HG02943 (cell line): Measurements from ENCODE around the gene CPLANE1.
"Not testable (repeated sequence)": the region's sequence is repeated elsewhere in the genome, so short reads cannot be mapped to it uniquely, and the experiment has no call there.

ENCODE experiments used
- ATAC-seq: cut with Tn5 transposase; IDR thresholded peaks from one replicate; pipeline ENCODE4 v1.9.1; 2021; ENCODE audit warnings: mild to moderate bottlenecking, low read depth, moderate library complexity; ENCODE audit not compliant: unreplicated experiment

Gene CPLANE1

DNA sequence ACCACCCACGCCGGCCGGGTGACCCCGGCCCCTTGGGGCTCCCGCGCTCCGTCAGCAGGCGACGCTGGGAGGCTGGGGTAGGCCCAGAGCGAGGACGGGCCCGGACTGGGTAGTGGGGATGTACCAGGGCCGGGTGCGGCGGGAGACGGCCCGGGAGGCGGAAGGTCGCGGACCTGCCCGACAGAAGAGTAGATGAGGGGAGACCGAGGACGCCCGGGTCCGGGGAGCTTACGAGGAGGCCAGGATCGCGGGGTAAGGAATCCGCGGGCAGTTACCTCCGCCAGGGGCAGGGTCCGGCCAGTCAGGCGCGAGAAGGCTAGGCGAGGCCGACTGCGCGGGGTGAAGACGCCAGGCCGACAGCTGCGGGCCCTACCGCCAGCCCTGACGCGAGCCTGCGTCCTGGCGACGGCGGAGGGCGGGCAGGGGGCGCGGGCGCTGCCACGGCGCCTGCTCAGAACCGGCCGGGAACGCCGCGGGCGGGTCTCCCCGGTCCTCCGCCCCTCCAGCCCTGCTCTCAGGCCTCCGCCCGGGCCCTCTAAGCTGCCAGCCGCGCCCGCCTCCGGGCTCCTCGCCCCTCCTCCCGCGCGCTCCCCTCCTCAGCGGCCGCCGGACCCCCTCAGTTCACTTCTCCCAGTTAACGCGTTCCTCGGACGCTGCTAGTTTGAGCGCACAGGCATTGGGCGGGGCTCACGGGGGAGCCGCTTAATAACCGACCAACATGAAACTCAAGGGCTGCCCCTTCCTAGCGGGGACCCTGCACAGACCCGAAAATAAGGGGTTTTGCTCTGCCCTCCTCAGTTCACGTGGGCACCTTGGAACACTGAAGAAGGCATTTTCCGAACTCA is at the start of gene CPLANE1:
CPLANE1 (minus strand) TSS at position 407 of the 845 bp plus-strand sequence. CDS start 1,678 bp downstream, outside the sequence.
- ATAC-seq, result peak; percentile 69

DNA sequence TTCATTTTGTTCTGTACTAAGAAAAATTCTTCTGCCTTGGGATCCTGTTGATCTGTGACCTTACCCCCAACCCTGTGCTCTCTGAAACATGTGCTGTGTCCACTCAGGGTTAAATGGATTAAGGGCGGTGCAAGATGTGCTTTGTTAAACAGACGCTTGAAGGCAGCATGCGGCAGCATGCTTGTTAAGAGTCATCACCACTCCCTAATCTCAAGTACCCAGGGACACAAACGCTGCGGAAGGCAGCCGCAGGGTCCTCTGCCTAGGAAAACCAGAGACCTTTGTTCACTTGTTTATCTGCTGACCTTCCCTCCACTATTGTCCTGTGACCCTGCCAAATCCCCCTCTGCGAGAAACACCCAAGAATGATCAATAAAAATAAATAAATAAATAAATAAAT is 47.1 kb upstream of the CPLANE1 start:
- ATAC-seq, result not testable (repeated sequence)

DNA sequence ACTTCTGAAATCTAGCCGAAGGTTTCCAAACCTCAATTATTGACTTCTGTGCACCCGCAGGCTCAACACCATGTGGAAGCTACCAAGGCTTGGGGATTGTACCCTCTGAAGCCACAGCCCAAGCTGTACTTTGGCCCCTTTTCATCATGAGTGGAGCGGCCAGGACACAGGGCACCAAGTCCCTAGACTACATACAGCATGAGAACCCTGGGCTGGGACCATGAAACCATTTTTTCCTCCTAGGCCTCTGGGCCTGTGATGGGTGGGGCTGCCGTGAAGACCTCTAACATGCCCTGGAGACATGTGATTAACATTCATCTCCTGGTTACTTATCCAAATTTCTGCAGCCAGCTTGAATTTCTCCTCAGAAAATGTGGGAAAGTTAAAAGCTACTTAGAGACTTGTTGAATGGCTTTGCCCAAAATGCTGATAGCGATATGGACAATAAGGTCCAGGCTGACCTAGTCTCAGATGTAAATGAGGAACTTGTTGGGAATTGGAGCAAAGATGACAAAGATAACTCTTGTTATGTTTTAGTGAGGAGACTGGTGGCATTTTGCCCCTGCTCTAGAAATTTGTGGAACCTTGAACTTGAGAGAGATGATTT is 34.1 kb upstream of the CPLANE1 start:
- ATAC-seq, result no peak

DNA sequence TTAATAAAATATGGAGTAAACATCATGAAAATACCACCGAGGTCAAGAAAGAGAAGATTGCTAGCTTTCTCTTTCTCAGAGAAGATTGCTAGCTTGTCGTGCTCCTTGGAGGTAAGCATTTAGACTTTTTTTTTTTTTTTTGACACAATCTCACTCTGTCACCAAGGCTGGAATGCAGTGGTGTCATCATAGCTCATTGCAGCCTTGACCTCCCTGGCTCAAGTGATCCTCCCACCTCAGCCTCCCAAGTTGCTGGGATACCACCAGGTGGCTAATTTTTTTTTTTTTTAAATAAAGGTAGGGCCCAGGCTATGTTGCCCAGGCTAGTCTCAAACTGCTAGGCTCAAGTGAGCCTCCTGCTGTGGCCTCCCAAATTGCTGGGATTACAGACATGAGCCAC is 26.3 kb upstream of the CPLANE1 start:
- ATAC-seq, result no peak

DNA sequence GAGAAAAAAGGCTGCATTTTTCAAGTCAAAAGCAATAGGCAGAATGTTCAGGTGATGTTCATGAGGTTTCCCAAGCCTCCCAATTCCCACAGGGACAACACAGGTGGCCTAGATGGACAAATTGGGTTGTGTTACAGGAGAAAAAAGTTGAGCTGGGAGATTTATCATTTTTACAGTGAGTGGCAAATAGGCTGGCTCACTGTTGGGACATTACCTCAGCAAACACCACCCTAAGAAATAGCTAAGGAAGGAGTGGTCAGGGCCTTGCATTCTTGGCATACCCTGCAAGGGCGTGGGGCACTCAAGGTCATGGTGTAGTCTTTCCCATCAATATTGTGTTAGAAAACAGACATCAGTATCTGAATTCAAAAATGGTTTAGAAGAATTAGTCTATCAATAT is 23.3 kb upstream of the CPLANE1 start:
- ATAC-seq, result no peak

DNA sequence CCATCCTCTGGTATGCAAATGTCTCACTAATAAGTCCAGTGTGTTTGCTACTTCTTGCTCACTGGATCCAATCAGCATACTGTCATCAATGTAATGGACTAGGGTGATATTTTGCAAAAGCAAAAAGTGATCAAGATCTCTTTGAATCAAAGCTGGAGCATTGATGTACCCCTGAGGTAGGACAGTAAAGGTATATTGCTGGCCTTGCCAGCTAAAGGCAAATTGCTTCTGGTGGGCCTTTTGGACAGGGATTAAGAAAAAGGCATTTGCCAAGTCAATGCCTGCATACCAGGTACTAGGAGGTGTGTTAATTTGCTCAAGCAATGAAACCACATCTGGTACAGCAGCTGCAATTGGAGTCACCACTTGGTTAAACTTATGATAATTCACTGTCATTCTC is 18.9 kb upstream of the CPLANE1 start:
- ATAC-seq, result not testable (repeated sequence)

DNA sequence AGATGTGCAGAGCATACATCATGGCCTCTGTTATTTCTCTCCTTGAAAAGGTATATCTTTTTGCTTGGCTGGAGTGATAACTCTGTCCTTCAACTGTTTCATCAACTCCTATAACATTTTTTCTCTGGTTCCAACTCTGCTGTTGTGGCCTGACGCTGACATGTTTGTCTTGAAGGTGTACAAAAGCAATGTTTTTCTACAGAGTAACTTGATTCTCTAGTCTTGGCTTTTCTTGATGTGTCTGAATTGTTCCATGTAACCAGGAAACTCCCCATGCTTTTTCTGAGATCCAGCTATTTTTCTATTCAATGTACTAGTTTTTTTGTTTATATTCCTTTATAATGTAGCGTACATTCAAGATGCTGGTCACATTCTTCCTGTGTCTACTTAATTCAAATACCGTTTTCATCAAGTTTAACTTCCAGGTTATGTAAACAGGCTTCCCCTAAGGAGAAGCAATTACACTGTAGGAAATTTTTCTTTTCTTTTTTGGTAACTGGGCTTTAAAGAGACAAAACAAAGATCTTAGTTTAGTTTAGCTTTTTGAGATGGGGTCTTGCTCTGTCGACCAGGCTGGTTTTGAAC is 6.7 kb upstream of the CPLANE1 start:
- ATAC-seq, result no peak

DNA sequence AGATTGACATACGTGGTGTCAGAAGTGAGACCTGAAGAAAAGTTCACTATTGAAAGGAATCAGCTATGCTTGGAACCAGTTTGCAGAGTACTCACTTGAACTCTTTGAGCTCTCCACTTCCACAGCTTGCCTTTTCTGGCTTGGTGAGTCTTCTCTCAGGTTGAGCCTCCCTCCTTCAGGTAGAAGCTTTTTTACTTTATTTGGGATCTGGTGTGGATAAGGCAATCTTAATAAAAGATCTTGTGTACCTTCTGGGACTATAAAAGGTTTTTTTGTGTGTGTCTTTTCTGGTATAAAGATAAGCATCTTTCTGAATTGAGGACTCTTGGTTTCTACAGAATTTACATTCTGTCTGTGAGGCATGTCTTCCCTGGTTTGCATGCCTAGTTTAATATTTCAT is 5.4 kb upstream of the CPLANE1 start:
- no peak for ATAC-seq

DNA sequence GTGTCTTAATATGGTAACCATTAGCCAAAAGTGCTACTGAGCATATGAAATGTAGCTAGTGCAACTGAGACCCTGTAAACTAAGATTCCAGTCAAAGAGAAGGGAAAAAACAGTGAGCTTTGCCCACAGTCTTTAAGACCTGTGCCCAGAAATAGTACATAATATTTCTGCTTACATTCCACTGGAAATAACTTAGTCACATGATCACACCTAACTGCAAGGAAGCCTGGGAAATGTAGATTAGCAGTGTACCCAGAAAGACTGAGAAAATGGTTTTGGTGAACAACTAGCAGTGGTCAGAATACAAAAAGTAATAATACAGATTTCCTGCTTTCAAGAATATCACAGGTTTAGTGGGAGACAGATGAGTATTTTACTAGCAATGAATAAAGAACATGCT is 2.5 kb upstream of the CPLANE1 start:
- no peak for ATAC-seq

DNA sequence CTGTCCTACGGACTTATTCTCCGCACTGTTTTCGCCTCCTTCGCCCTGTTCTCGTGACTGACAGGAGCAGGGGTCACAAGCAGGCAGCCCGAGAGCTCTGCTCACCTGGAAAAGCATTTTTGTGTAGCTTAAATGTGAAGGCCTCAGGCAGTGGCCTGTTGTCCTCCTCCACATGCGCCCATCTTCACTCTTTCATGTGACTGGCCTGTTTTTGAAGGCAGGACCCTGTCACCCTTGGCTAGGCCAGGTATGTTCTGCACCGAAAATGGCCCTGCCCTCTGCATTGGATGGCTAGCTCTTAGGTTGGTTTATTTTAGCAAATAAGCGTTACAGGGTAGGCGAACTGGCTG is 614 bp upstream of the CPLANE1 start:
- no peak for ATAC-seq

DNA sequence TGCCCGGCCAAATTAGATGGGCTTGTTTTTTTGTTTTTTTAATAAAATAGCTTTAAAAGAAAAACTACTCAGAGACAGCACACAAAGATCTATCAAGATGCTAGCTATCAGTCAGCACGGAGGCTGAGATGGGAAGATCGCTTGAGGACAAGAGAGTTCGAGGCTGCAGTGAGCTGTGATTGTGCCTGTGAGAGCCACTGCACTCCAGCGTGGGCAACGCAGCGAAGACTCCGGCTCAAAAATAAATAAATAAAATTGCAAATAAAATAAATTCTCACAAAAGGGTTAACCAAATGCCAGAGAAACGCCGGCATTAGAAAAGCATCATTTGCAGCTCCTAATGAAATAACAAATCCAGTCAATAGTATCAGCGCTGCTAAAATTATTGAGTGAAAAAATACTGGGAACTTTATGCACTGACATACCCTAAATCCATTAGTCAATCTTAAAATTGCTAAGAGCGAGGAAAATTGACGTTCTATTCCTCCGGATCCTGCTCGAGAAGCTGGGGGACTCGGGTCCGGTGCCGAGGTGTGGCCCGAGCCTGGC is 681 bp downstream of the CPLANE1 start:
- ATAC-seq, result no peak

DNA sequence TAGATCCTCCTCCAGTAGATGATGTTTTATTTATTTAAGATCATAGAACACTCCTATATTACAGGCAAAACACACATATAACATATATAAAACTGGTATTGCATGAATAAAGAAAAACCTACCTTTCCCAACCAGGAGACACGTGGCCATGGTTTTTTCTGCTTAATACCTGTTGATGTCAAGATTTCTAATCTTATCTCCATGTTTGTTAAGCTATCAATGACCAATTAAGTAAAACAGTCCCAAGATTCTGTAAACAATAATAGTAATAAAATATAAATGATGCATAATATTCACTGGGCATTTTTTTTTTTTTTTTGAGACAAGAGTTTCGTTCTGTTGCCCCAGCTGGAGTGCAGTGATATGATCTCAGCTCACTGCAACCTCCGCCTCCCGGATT is 1.7 kb downstream of the CPLANE1 start:
- no peak for ATAC-seq

DNA sequence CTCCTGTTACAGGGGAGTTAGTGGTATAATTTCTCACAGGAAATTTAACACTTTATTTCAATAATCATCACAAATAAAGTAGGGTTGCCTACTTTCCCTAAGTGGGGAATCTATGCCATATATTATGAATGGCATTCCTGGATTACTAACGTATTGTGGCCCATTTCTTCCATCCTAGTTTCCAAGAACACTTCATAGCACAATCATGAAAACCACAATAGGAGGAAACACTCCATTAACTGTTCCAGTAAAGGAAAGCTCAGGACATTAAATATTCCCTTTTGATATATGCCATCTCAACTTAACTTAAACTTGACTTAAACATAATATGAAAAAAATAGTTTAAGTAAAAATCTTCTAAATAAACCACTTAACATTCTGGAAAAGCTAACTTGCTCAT is 2.1 kb downstream of the CPLANE1 start:
- no peak for ATAC-seq

DNA sequence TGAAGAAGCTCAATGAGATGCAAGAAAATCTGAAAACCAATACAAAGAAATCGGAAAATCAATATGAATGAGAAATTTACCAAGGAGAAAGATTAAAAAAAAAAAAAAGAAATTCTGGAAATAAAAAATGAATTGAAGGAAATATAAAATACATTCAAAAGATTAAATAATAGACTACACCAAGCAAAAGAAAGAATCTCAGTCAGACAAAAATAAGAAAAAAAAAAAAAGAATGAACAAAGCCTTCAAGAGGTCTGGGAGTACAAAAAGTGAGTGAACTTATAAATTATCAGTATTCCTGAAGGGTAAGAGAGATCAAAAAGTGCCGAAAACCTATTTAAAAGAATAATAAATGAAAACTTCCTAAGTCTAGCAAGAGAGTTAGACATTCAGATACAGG is 14.9 kb downstream of the CPLANE1 start:
- no peak for ATAC-seq

DNA sequence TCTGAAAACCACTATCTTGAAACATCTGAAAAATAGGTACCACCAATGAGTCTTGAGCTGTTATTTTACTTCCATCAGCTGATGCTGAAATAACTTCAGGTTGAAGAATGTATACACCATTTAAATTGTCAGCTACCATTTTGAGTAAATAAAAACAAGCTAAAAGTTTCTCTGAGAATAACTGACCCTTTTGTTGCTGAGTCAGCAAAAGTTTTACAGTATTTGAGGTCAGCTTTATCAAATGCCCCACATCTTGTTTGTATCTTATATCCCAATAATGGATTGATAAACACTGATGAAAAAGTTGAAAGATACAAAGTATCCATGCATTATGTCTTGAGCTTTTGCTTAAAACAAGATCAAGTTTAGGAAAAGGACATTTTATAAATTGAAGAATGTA is 22.8 kb downstream of the CPLANE1 start:
- no peak for ATAC-seq

DNA sequence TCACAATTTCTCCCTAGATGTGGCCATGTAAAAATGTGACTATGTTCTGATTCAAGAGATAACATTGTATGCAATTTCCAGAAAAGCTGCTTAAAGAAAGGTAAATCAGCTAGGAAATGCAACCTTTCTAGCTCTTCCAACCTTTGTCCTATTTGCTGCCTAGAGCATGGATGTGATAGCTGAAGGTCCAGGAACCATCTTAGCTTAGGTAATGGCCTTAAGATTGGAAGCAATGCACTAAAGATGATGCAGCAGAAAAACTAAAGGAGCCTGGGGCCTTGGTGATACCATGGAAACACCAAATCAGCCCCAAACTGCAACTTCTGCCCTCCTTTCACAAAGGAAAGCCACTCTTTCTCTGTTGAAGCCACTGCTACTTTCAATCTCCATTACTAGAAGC is 27.0 kb downstream of the CPLANE1 start:
- no peak for ATAC-seq

DNA sequence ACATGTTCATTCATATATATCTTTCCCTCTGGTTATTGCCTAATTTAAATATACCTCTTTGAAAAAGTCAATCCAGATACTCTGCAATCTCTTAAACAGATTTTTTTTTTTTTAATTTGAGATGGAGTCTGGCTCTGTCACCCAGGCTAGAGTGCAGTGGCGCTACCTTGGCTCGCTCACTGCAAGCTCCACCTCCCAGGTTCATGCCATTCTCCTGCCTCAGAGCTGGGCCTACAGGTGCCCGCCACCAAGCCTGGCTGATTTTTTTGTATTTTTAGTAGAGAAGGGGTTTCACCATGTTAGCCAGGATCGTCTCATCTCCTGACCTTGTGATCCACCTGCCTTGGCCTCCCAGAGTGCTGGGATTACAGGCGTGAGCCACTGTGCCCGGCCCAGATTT is 28.8 kb downstream of the CPLANE1 start:
- not testable (repeated sequence) for ATAC-seq

DNA sequence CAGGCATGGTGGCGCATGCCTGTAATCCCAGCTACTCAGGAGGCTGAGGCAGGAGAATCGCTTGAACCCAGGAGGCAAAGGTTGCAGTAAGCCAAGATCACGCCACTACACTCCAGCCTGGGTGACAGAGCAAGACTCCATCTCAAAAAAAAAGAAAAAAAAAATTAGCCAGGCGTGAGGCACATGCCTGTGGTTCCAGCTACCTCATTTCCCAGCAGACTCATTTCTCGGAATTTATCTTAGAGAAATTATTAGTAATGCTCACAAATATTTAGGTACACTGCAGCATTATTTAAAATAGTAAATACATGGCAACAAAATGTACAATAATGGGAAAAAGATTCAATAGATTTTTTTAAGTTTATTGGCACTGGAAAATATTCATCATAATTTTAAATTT is 29.8 kb downstream of the CPLANE1 start:
- not testable (repeated sequence) for ATAC-seq

DNA sequence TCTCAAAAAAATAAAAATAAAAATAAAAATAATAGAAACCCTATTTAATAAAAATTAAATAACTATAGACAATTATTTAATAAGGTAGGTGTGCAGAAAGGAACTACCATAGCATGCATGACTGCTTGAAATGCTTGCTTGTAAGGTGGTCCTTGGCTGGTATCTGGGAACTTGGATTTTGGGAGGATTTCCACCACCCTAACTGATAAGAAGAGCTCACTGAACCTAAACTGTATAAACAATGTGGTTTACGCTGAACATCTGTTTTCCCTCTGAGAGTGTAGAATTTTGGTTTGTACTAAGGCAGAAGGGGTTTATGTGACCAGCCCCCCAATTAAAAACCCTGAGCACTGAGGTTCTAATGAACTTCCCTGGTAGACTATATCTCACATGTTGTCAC is 31.2 kb downstream of the CPLANE1 start:
- ATAC-seq, result no peak

DNA sequence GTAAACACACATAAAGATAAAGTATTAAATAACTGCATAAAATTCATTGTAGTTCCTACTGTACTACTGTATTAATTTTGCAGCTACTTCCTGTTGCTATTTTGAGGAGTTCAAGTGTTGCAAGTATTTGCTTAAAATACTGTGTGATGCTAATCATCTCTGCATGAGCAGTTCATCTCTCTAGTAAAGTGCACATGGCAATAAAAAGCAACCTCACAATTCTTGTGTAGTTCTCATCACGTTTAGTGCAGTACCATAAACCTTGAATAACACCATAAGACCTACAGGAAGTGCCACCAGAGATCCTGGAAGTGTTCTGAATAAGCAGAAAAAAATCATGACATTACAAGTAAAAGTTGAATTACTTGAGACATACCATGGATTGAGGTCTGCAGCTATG is 34.6 kb downstream of the CPLANE1 start:
- ATAC-seq, result no peak

DNA sequence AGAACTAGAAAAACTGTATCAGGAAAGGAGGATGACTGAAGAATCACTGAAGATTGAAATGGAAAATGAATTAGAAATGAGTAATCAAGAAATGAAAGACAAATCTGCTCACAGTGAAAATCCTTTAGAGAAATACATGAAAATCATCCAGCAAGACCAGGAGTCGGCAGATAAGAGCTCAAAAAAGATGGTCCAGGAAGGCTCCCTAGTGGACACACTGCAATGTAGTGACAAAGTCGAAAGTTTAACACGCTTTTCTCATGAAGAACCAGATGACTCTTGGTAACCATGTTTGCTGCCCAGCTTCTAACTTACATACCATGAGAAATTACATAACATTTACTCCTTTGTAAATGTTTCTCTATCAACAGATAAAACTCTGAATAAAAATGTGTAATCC is 37.1 kb downstream of the CPLANE1 start:
- ATAC-seq, result no peak

DNA sequence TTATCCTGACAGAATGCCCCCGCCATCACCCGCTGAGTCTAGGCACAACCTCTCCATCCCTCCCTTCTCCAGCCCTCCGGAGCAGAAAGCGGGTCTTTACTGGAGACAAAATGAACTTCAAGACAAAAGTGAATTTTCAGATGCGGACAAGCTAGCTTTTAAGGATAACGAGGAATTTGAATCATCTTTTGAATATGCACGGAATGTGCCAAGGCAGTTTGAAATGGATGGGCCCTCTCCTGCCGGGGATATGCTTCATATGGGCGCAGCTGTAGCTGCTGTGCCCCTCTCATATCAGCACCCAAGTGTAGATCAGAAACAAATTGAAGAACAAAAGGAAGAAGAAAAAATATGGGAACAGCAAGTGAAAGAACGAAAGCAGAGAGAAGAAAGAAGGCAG is 37.5 kb downstream of the CPLANE1 start:
- ATAC-seq, result no peak
